Activated CD4-positive, alpha-beta T cell treated with anti-CD3 and anti-CD28 coated beads, Interleukin-2, amount 50 U/mL, for 16 hours (primary cell): ENCODE results near the gene ARMC2.
"Not testable (repeated sequence)": the region's sequence is repeated elsewhere in the genome, so short reads cannot be mapped to it uniquely, and the experiment has no call there.

ENCODE experiments used
- DNase-seq: peaks from one replicate; pipeline ENCODE4 v3.0.0-alpha.2; 2020

ARMC2 gene

DNA sequence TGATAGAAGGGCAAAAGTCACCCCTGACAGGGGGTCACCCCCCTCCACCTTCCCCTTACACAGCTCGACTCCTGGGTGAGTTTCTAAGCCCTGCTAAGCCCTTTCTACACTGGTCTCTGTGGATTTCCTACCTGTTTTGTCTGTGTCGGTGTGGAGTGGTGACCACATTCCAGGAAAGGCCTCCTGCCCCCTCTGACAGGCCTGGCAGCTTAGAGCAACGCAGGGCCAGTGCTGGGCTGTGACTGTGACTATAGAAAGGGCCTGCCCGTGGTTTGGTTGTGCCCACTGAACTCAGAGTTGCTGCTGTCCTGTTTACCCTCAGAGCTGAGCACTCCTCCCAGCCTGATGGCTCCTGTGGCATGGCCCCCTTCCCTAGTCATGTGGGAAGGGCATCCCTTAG, 109.0 kb downstream of the ARMC2 start:
- DNase-seq = no peak

DNA sequence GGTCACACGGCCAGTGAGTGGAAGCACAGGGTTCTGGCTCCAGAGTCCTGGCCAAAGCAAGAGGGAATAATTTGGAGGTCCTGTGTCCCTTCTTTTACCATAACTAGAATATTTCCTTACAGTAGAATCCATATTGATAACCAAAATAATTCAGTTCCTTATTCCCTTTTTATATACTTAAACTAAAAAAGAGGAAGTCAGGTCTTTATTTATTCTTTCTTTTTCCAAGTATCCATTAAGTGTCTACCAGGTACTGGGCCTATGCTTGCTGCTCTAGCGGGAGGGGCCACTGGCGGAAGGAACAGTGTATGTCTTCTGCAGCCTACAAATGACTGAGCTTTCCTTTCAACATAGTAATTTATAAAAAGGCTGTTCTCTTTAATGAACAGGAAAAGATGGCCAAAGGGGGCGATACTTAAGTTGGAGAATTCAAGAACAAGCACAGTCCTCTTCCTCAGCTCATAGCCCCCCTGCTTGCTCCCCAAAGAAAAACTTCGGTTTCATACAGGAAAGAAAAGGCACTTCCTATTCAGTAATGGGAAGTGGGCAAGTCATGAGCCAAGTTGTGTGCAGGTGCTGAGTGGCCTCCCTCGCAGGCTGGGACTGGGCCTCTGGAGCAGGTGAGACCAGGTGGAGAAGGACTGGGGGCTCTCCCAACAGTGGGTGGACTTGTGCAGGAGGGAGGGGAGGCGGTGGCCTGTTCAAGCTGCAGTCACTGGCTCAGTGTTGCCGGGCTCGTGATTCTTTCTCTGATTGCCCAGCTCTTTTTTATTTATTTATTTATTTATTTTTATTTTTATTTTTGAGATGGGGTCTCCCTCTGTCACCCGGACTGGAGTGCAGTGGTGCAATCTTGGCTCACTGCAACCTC, 110.9 kb downstream of the ARMC2 start:
- DNase-seq = no peak

GRCh38 chr6:108959972-108960582, 111.9 kb downstream of the ARMC2 start:
- no peak for DNase-seq

- DNase-seq = no peak
Measured at GRCh38 chr6:108960601-108961000, 112.4 kb downstream of the ARMC2 start.

DNA sequence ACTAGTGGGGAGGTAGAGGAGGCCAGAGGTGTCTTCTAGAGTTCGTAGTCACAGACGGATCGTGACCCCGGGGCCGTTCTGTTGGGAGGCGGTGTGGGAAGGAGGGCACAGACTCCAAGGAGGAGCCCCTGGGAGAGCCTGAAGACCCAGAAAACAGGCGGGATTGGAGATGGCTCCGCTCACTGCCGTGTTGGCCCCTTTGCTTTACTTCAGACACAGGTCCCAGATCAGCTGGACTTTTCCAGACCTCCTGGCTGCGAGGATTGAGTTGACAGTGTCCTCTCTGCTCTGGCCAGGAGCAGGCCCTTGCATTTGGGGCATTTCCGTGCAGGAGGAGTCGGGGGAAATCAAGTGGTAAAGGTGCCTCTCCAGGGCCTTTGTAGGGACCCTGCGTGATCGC, 112.9 kb downstream of the ARMC2 start:
- no peak for DNase-seq

DNA sequence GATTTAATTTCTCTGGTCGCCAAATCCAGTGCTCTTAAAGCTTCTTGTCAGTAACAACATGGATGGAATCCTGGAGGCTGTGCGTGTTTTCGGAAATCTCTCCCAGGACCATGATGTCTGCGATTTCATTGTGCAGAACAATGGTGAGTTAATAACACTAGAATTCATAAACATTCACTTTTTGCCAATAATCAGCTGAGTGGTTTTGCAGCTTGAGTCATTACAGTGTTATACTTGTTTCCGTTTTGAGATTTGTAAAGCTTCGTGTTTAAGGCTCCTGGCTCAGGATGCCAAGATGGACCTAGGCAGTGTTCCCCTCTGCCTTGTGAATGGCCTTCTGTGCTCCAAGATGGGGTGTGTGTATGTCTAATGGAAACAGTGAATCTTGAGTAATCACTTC, 113.8 kb downstream of the ARMC2 start:
- DNase-seq = no peak

DNA sequence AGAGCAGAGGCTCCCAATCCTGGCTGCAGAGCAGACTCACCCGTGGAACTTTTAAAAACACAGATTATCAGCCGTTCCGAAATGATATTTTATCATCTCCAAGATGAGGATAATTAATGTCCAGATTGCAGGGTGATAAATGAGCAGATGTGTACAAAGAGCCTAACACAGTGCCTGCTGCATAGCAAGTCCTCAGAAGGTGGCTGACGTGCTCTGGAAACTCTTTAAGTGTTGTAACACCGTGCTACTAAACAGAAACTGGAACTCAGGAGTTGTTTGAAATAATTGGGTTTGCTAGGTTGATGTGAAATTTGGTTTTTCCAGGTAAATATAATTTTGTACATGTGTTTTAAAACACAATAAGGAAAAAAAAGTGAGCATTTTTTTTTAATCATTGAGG, 118.0 kb downstream of the ARMC2 start:
- no peak for DNase-seq

DNA sequence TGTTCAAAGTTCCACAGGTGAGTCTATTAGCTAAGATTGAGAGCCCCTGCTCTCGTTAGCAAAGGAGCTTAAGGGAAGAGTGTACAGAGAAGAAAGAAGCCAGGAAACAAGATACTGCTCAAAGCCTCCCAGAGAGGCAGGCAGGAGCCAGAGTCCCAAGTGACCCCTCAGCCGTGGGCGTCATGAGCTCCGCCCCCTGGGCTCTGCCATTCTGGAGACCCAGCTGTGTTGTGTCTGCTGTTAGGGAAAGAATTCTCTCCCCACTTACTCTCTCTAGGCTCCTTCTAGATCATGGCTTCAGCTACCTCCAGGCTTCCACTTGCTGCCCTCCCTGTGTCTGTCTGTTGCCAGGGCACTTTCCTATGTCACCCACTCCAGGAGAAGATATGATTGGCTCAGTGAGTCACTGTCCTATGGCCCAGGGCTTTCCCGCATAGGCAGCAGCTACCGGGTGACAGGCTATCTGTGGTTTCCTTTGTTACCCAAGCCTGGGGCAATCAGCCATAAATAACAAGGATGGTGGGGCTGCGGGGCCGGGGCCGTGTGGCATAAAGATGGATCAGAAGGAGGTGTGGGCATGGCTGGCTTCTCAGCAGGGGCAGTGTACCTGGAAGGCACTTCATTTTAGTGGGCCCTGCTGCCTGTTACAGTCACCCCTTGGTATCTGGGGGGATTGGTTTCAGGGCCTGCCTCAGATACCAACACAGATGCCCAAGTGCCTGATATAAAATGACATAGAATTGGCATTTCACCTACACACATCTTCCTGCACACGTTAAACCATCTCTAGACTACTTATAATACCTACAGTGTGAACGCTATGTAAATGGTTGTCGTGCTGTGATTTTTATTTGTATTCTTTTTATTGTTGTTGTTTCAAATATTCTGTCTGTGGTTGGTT, 118.9 kb downstream of the ARMC2 start:
- DNase-seq = peak; percentile 31

DNA sequence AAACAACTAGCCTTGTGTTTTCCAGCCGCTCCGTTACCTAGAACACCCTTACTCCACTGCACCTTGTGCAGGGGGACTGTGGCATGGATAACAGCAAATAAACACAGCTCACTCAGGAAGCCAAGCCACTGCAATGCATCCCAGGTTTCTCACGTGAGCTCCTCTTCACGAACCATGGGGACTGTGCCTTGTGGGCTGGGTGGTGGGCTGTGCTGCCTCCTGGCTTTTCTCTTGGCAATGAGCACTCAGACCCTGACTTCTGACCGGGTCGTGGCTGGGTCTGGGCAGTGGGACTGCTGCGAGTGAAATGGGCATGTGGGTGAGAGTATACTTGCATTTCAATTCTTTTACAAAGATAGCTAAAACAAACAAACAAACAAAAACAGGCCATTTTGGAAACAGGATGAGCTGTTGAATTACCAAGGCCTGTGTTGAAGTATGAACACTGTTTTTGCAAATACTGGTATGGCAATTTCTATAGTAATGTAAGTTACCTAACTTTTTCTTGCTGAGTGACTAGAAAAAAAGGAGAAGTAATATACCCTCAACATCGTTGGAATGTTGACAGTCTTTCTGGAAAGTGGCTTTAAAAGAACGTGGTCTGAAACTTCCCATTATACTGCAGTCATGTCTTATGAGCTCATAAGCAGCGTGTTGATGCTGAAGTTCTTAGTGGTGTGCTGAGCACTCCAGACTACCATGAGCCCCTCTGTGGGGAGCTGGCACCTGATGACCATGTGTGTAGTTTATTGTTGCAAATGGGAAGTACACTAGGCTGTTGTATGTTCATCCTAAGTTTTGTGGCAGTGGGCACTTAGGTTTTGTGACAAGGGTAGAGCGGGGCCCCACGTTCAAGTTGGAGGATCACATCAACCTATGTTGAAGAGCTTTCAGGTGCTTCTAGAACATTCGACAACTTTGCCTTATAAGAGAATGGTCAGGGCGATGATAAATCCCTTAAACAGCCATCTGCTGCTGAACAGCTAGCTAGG, 120.4 kb downstream of the ARMC2 start:
- DNase-seq = no peak

DNA sequence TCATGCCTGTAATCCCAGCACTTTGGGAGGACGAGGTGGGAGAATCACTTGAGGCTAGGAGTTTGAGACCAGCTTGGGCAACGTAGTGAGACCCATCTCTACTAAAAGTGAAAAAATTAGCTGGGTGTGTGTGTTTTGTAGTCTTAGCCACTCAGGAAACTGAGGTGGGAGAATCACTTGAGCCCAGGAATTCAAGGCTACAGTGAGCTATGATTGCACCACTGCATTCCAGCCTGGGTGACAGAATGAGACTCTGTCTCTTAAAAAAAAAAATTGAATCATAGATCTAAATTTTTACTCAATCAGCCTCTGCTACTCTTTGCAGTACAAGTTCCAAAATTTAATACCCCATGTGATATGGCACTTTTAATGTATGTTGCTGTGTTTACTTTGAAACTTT, 121.6 kb downstream of the ARMC2 start:
- DNase-seq = no peak

GRCh38 chr6:108974201-108974600, 126.0 kb downstream of the ARMC2 start:
- no peak for DNase-seq

DNA sequence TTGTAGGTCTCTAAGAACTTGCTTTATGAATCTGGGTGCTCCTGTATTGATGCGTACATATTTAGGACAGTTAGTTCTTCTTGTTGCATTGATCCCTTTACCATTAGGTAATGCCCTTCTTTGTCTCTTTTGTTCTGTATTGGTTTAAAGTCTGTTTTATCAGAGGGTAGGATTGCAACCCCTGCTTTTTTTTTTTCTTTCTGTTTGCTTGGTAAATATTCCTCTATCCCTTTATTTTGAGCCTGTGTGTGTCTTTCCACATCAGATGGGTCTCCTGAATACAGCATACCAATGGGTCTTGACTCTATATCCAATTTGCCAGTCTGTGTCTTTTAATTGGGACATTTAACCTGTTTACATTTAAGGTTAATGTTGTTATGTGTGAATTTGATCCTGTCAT, 130.4 kb downstream of the ARMC2 start:
- not testable (repeated sequence) for DNase-seq

- no peak for DNase-seq
Measured at GRCh38 chr6:108982154-108983113, 134.2 kb downstream of the ARMC2 start.

DNA sequence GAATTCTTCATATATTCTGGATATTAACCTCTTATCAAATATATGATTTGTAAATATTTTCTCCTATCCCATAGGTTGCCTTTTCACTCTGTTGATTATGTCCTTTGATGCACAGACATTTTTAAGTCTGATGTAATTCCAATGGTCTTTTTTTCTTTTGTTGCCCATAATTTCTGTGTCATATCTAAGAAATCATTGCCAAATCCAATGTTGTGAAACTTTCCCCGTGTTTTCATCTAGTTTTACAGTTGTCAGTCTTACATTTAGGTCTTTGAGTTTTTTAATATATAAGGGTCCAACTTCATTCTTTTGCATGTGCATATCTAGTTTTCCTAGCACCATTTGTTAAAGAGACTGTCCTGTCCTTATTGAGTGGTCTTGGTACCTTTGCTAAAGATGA, 134.9 kb downstream of the ARMC2 start:
- no peak for DNase-seq

- DNase-seq = no peak
Measured at GRCh38 chr6:108985301-108985700, 137.1 kb downstream of the ARMC2 start.

GRCh38 chr6:108987156-108987555, 138.9 kb downstream of the ARMC2 start:
- DNase-seq = no peak

DNA sequence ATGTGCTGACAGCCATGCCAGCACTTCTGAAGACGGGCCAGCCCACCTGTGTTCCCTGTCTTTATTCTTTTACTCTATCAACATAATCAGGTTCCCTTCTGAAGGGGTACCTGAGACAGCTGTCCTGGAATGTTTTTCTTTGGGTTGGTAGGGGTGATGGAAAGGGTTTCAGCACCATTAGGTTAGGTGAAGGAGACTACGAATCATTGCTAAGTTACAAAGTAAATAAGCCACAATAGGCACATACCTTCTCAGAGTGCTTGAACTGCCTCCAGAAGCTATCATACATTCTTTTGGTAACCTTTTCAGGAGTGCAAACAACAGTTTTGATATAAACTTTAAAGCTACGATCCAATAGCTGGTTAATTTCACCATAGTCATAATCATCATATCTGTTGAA, 140.1 kb downstream of the ARMC2 start:
- no peak for DNase-seq

DNA sequence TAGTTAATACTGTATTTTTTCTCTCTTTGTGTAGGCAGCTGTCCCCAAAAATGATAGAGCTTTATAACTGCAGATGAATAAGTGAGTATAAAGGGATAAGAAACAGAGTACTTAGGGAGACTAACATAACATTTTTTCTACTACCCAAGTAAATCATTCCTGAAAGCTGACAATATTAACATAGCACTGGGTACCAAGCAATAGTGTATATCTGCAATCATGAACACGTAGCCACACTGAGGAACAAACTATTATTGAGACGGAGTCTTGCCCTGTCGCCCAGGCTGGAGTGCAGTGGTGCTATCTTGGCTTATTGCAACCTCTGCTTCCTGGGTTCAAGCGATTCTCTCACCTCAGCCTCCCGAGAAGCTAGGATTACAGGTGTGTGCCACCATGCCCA, 140.5 kb downstream of the ARMC2 start:
- no peak for DNase-seq

- DNase-seq = no peak
Measured at GRCh38 chr6:108989700-108990099, 141.5 kb downstream of the ARMC2 start.

GRCh38 chr6:108993876-108994275, 145.7 kb downstream of the ARMC2 start:
- no peak for DNase-seq

GRCh38 chr6:108995296-108995695, 147.1 kb downstream of the ARMC2 start:
- no peak for DNase-seq
